Measurements from ENCODE around the gene INPP4A. TPM values are rescaled to one million over a fixed set of nuclear protein-coding genes. Genes with fewer than 3 reads are reported as not detected.

The INPP4A gene
- polyA plus RNA-seq, 1 donor from 2014 or later, result 51.4 TPM

DNA sequence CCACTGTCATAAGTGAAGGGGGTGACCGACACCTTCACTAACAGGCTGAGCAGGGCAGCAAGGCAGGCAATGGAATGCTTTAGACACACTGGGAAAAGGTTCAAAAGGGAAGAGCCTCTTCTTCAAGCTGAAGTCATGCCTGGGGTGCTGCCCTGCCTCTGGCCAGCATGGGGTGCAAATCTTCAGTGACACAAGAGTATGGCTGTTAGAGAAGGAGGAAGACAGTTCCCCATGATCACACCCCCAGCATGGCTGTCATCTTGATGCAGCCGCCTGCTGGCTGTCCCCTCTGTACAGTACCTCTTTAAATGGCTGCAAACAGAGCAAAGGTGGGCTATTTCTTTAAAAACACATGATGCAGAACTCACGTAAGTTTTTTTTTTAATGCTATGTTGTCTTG lies 71.9 kb downstream of the INPP4A start:
- H3K4me3 ChIP-seq (ENCODE audit: low read length), result no peak overlapping the region
- H3K27me3 ChIP-seq (ENCODE audit: insufficient read depth, low read depth, low read length), result no peaks in the 10 kb centered on the region
- H3K9ac ChIP-seq (ENCODE audit: low read length), result no peak overlapping the region
- no peaks in the 10 kb centered on the region for H4K20me1 ChIP-seq (ENCODE audit: insufficient read depth)
- no peak overlapping the region for H2AFZ ChIP-seq (ENCODE audit: low read depth, low read length)
- TF ChIP-seq TAF1 (IDR thresholded peaks at IDR 0.05; ENCODE audit: low read depth), result no peak
- TF ChIP-seq MXI1 (conservative IDR thresholded peaks at IDR 0.05; ENCODE audit: poor library complexity, severe bottlenecking), result no peak
- no peak for TF ChIP-seq SMC3 (conservative IDR thresholded peaks at IDR 0.05; ENCODE audit: poor library complexity)
- TF ChIP-seq, protein P1, sequence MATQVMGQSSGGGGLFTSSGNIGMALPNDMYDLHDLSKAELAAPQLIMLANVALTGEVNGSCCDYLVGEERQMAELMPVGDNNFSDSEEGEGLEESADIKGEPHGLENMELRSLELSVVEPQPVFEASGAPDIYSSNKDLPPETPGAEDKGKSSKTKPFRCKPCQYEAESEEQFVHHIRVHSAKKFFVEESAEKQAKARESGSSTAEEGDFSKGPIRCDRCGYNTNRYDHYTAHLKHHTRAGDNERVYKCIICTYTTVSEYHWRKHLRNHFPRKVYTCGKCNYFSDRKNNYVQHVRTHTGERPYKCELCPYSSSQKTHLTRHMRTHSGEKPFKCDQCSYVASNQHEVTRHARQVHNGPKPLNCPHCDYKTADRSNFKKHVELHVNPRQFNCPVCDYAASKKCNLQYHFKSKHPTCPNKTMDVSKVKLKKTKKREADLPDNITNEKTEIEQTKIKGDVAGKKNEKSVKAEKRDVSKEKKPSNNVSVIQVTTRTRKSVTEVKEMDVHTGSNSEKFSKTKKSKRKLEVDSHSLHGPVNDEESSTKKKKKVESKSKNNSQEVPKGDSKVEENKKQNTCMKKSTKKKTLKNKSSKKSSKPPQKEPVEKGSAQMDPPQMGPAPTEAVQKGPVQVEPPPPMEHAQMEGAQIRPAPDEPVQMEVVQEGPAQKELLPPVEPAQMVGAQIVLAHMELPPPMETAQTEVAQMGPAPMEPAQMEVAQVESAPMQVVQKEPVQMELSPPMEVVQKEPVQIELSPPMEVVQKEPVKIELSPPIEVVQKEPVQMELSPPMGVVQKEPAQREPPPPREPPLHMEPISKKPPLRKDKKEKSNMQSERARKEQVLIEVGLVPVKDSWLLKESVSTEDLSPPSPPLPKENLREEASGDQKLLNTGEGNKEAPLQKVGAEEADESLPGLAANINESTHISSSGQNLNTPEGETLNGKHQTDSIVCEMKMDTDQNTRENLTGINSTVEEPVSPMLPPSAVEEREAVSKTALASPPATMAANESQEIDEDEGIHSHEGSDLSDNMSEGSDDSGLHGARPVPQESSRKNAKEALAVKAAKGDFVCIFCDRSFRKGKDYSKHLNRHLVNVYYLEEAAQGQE (IDR thresholded peaks at IDR 0.05; ENCODE audit: borderline replicate concordance), result no peak
- TF ChIP-seq EZH2 (IDR thresholded peaks at IDR 0.05; ENCODE audit: borderline replicate concordance, insufficient read depth, low read length, poor library complexity, severe bottlenecking), result no peak
- TF ChIP-seq POLR2AphosphoS5 (IDR thresholded peaks at IDR 0.05), result no peak
- TF ChIP-seq, protein P2, sequence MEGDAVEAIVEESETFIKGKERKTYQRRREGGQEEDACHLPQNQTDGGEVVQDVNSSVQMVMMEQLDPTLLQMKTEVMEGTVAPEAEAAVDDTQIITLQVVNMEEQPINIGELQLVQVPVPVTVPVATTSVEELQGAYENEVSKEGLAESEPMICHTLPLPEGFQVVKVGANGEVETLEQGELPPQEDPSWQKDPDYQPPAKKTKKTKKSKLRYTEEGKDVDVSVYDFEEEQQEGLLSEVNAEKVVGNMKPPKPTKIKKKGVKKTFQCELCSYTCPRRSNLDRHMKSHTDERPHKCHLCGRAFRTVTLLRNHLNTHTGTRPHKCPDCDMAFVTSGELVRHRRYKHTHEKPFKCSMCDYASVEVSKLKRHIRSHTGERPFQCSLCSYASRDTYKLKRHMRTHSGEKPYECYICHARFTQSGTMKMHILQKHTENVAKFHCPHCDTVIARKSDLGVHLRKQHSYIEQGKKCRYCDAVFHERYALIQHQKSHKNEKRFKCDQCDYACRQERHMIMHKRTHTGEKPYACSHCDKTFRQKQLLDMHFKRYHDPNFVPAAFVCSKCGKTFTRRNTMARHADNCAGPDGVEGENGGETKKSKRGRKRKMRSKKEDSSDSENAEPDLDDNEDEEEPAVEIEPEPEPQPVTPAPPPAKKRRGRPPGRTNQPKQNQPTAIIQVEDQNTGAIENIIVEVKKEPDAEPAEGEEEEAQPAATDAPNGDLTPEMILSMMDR (IDR thresholded peaks at IDR 0.05; ENCODE audit: poor library complexity, severe bottlenecking), result no peak
- no peak for TF ChIP-seq RAD21 (conservative IDR thresholded peaks at IDR 0.05)
- TF ChIP-seq EP300 (conservative IDR thresholded peaks at IDR 0.05; ENCODE audit: poor library complexity, severe bottlenecking), result no peak
- H3K79me2 ChIP-seq (replicated peaks; ENCODE audit: insufficient read depth, low read length), result peaks cover 6% of the 10 kb centered on the region
- no peaks in the 10 kb centered on the region for H3K9me3 ChIP-seq (ENCODE audit: low read length)
- no peaks in the 10 kb centered on the region for H3K36me3 ChIP-seq (ENCODE audit: insufficient read depth, low read length)
- H3K4me2 ChIP-seq (ENCODE audit: low read length), result no peak overlapping the region
- H3K27ac ChIP-seq (ENCODE audit: low read length), result no peak overlapping the region
- H3K9me2 ChIP-seq (ENCODE audit: insufficient read depth, low read length), result no peaks in the 10 kb centered on the region
- no peaks in the 10 kb centered on the region for H3F3A ChIP-seq (ENCODE audit: insufficient read depth, low read length, poor library complexity, severe bottlenecking)

DNA sequence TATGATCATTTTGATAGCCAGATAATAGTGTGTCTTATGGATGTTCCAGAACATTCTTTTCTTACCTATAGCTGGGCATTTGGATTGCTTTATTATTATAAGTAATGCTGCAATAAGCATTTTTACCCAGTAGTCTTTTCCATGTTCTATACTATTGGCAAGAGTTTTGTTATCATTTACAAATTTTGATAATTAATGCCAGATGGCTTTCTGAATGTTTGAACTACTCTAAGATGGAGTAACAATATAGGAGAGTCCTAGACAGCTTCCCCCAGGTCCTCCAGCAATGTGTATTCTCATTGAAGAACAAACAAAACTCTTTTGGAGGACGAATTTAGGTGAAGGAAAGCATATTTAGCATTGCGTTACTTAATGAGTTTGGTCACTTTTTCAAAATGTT lies 73.0 kb downstream of the INPP4A start:
- Histone ChIP-seq H3K27ac (ENCODE audit: low read length) (no peak overlapping the region), H3K79me2 (replicated peaks; ENCODE audit: insufficient read depth, low read length) (peaks cover 6% of the 10 kb centered on the region), H3K4me2 (ENCODE audit: low read length) (no peak overlapping the region), H3K36me3 (ENCODE audit: insufficient read depth, low read length) (no peaks in the 10 kb centered on the region), H3K27me3 (ENCODE audit: insufficient read depth, low read depth, low read length) (no peaks in the 10 kb centered on the region), H3K4me3 (ENCODE audit: low read length) (no peak overlapping the region), H3K9me2 (ENCODE audit: insufficient read depth, low read length) (no peaks in the 10 kb centered on the region), H2AFZ (ENCODE audit: low read depth, low read length) (no peak overlapping the region), H3K9ac (ENCODE audit: low read length) (no peak overlapping the region), H3K9me3 (ENCODE audit: low read length) (no peaks in the 10 kb centered on the region), H4K20me1 (ENCODE audit: insufficient read depth) (no peaks in the 10 kb centered on the region), H3F3A (ENCODE audit: insufficient read depth, low read length, poor library complexity, severe bottlenecking) (no peaks in the 10 kb centered on the region)
- TF ChIP-seq RAD21 (conservative IDR thresholded peaks at IDR 0.05) (no peak), TAF1 (IDR thresholded peaks at IDR 0.05; ENCODE audit: low read depth) (no peak)
- TF ChIP-seq, protein P1 (IDR thresholded peaks at IDR 0.05; ENCODE audit: borderline replicate concordance), result no peak
